ENCODE data around the gene ZBTB47.

The ZBTB47 gene

GRCh38 chr3:42638339-42638842 lies 15.1 kb upstream of the ZBTB47 start:
- DNase-seq (ENCODE audit: insufficient read length) (no peak), FAIRE-seq (no peak)
- TF ChIP-seq POLR2A (IDR thresholded peaks at IDR 0.05; ENCODE audit: low read depth, low read length): no peak
- no peak for TF ChIP-seq POLR2AphosphoS5 (IDR thresholded peaks at IDR 0.05; ENCODE audit: low read depth, low read length)
- TF ChIP-seq TAF1 (IDR thresholded peaks at IDR 0.05; ENCODE audit: borderline replicate concordance, low read depth, low read length): no peak

GRCh38 chr3:42639192-42639591 lies 14.3 kb upstream of the ZBTB47 start:
- TF ChIP-seq POLR2A (IDR thresholded peaks at IDR 0.05; ENCODE audit: low read depth, low read length): no peak; the same call in 1 of the 2 replicates
- TF ChIP-seq POLR2AphosphoS5 (IDR thresholded peaks at IDR 0.05; ENCODE audit: low read depth, low read length): no peak
- no peak for TF ChIP-seq TAF1 (IDR thresholded peaks at IDR 0.05; ENCODE audit: borderline replicate concordance, low read depth, low read length)
- DNase-seq (ENCODE audit: insufficient read length): no peak
- no peak for FAIRE-seq

- FAIRE-seq (no peak), DNase-seq (ENCODE audit: insufficient read length) (no peak)
- TF ChIP-seq TAF1 (IDR thresholded peaks at IDR 0.05; ENCODE audit: borderline replicate concordance, low read depth, low read length): no peak
- no peak for TF ChIP-seq POLR2AphosphoS5 (IDR thresholded peaks at IDR 0.05; ENCODE audit: low read depth, low read length)
- TF ChIP-seq POLR2A (IDR thresholded peaks at IDR 0.05; ENCODE audit: low read depth, low read length): no peak
Observed at GRCh38 chr3:42640129-42640528, 13.4 kb upstream of the ZBTB47 start.

GRCh38 chr3:42640771-42641370 lies 12.6 kb upstream of the ZBTB47 start:
- no peak for FAIRE-seq
- no peak for DNase-seq (ENCODE audit: insufficient read length)
- TF ChIP-seq POLR2A (IDR thresholded peaks at IDR 0.05; ENCODE audit: low read depth, low read length) (no peak), POLR2AphosphoS5 (IDR thresholded peaks at IDR 0.05; ENCODE audit: low read depth, low read length) (no peak), TAF1 (IDR thresholded peaks at IDR 0.05; ENCODE audit: borderline replicate concordance, low read depth, low read length) (no peak)

GRCh38 chr3:42647821-42648459 lies 5.6 kb upstream of the ZBTB47 start:
- no peak for TF ChIP-seq POLR2AphosphoS5 (IDR thresholded peaks at IDR 0.05; ENCODE audit: low read depth, low read length)
- TF ChIP-seq POLR2A (IDR thresholded peaks at IDR 0.05; ENCODE audit: low read depth, low read length): no peak
- no peak for TF ChIP-seq TAF1 (IDR thresholded peaks at IDR 0.05; ENCODE audit: borderline replicate concordance, low read depth, low read length)
- no peak for FAIRE-seq
- DNase-seq (ENCODE audit: insufficient read length): no peak

GRCh38 chr3:42649006-42649405 lies 4.5 kb upstream of the ZBTB47 start:
- no peak for DNase-seq (ENCODE audit: insufficient read length)
- FAIRE-seq: no peak
- TF ChIP-seq TAF1 (IDR thresholded peaks at IDR 0.05; ENCODE audit: borderline replicate concordance, low read depth, low read length) (no peak), POLR2A (IDR thresholded peaks at IDR 0.05; ENCODE audit: low read depth, low read length) (no peak), POLR2AphosphoS5 (IDR thresholded peaks at IDR 0.05; ENCODE audit: low read depth, low read length) (no peak)

GRCh38 chr3:42649783-42650182 lies 3.7 kb upstream of the ZBTB47 start:
- TF ChIP-seq POLR2AphosphoS5 (IDR thresholded peaks at IDR 0.05; ENCODE audit: low read depth, low read length): no peak; the same call in 1 of the 2 replicates
- TF ChIP-seq POLR2A (IDR thresholded peaks at IDR 0.05; ENCODE audit: low read depth, low read length): no peak
- TF ChIP-seq TAF1 (IDR thresholded peaks at IDR 0.05; ENCODE audit: borderline replicate concordance, low read depth, low read length): no peak
- DNase-seq (ENCODE audit: insufficient read length): no peak
- FAIRE-seq: no peak

GRCh38 chr3:42651248-42652091 lies 2.0 kb upstream of the ZBTB47 start:
- FAIRE-seq (no peak), DNase-seq (ENCODE audit: insufficient read length) (no peak)
- TF ChIP-seq POLR2A (IDR thresholded peaks at IDR 0.05; ENCODE audit: low read depth, low read length) (no peak), POLR2AphosphoS5 (IDR thresholded peaks at IDR 0.05; ENCODE audit: low read depth, low read length) (no peak), TAF1 (IDR thresholded peaks at IDR 0.05; ENCODE audit: borderline replicate concordance, low read depth, low read length) (no peak)

- DNase-seq (ENCODE audit: insufficient read length) (no peak), FAIRE-seq (no peak)
- no peak for TF ChIP-seq TAF1 (IDR thresholded peaks at IDR 0.05; ENCODE audit: borderline replicate concordance, low read depth, low read length)
- TF ChIP-seq POLR2AphosphoS5 (IDR thresholded peaks at IDR 0.05; ENCODE audit: low read depth, low read length): no peak
- no peak for TF ChIP-seq POLR2A (IDR thresholded peaks at IDR 0.05; ENCODE audit: low read depth, low read length)
Observed at GRCh38 chr3:42652251-42652610, 1.3 kb upstream of the ZBTB47 start.

- FAIRE-seq (peak; percentile 46), DNase-seq (ENCODE audit: insufficient read length) (no peak)
- TF ChIP-seq TAF1 (IDR thresholded peaks at IDR 0.05; ENCODE audit: borderline replicate concordance, low read depth, low read length) (peak; percentile 37; the same call in 1 of the 2 replicates), POLR2A (IDR thresholded peaks at IDR 0.05; ENCODE audit: low read depth, low read length) (no peak; the same call in 1 of the 2 replicates)
Observed at GRCh38 chr3:42652611-42653302, 740 bp upstream of the ZBTB47 start.

GRCh38 chr3:42653303-42653559 lies 266 bp upstream of the ZBTB47 start:
- no peak for TF ChIP-seq POLR2AphosphoS5 (IDR thresholded peaks at IDR 0.05; ENCODE audit: low read depth, low read length)
- no peak for TF ChIP-seq TAF1 (IDR thresholded peaks at IDR 0.05; ENCODE audit: borderline replicate concordance, low read depth, low read length)
- no peak for TF ChIP-seq POLR2A (IDR thresholded peaks at IDR 0.05; ENCODE audit: low read depth, low read length)
- DNase-seq (ENCODE audit: insufficient read length) (no peak), FAIRE-seq (no peak)
